CD4-positive, alpha-beta T cell treated with Interleukin-21 for 1 hour (primary cell): Measurements from ENCODE around the gene MPC2.

Experiments
- DNase-seq: peaks from one replicate; pipeline ENCODE4 v3.0.0-alpha.2; 2020

MPC2 gene

DNA sequence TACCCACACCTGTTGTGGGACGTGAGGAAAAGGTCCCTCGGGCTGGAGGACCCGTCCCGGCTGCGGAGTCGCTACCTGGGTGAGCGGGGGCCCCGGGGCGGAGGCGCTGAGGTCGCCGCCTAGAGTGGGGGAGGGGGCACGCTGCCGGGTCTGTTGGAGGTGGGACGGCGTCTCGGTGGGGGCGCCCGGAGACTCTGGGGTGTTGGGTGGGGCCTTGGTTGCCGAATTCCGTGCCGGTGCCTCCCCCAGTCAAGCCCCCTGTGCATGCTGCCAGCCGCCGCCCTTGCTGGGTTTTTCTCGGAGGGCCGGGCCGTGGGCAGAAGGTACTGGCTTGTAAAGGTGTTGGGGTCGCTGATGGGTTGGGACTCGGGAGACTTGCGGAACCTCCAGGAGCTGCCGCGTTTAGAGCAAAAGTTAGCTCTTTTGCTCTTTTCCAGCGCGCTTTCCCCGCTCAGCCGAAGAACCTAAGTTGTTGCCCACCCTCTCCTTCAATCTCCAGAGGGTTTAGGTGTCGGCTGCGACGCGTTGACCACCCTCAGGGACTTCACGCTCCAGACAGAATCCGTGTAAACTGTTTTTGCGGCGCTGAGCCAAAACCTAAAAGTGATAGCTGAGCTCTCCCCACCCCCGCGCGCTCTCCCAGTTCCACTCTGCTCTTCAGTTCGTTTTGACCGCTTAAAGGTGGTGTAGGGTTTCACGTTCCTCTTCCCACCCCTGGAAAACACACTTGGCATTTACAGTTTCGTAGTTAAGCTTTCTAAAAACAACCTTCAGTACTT, at the start of gene MPC2:
Gene MPC2 (minus strand): TSS at position 143 of the 779 bp plus-strand sequence. CDS start 1,231 bp downstream, outside the sequence.
- DNase-seq, result peak; percentile 70

DNA sequence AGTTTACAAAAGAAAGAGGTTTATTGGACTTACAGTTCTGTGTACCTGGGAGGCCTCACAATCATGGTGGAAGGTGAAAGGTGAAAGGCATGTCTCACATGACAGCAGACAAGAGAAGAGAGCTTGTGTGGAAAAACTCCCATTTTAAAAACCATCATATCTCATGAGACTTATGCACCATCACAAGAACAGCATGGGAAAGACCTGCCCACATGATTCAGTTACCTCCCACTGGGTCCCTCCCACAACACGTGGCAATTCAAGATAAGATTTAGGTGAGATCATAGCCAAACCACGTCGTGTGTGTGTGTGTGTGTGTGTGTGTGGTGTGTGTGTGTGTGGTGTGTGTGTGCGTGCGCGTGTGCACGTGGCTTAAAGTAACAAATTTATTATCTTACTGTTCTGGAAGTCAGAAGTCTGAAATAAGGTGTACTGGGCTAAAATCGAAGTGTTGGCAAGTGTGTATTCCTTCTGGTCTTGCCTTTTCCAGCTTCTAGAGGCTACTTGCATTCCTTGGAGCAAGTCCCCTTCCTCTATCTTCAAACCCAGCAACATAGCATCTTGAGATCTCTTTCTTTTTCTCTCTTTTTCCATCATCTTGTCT, 48.1 kb upstream of the MPC2 start:
- peak; percentile 2 for DNase-seq

DNA sequence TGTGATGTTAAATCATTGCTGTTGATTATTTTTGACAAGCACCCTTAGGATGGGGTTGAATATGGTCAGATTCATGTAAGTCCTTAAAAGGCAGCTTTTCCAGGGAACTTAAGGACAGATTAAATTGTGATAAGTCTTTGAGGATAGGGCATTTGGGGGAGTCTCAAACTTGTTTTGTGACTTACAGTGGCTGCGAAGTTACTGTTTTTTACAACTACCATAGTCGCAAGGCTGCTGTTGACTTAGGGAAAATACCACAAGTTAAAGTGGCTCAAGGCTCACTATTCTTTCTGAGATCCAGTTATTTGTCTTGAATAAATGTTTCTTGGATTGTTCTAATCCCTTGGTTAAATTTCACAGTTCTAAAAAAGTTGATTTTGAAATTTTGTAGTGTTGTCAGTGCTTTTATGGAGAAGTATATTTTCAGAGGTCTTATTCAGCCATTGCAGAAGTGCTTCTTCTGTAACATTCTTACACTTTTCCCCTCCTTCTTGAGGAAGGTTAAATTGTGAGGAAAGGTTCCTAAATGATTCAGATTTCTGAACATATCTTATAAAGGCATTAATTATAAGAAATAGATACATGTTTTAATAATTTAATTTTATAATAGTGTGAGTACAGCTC, 47.0 kb upstream of the MPC2 start:
- no peak for DNase-seq

DNA sequence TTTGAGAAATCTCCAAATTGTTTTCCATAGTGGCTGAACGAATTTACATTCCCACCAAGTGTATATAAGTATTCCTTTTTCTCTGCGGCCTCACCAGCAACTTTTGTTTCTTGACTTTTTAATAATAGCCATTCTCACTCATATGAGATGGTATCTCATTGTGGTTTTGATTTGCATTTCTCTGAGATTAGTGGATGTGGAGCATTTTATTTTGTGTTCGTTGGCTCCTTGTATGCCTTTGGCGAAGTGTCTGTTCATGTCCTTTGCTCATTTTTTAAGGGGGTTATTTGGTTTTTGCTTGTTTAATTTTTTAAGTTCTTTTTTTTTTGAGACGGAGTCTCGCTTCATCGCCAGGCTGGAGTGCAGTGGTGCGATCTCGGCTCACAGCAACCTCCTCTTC, 45.1 kb upstream of the MPC2 start:
- no peak for DNase-seq

DNA sequence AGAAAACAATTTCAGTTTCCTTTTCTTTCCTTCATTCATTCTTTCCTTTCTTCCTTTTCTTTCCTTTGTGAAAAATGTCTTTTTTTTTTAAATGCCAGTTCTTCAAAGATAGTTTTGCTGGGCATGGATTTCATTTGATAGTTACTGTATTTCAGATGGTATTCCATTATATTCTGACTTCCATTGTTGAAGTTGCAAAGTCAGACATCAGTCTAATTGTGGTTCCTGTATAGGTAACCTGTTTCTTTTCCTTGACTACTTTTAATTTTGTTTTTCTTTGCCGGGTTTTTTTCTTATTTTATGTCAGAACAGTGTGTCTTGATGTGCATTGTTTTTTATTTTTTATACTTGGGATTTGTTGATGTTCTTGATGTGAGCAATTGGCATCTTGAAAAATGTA, 40.4 kb upstream of the MPC2 start:
- no peak for DNase-seq

DNA sequence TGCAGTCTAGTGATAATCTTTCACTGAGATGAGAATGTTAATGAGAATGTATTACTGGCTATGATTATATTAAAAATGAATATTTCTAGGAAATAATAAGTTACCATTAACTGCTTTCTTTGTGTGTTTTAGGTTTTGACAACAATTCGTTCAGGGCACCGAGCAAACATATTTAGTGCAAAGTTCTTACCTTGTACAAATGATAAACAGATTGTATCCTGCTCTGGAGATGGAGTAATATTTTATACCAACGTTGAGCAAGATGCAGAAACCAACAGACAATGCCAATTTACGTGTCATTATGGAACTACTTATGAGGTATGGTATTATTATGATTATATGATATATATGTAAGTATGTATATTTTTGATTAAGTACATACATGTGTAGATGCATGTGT, 37.8 kb upstream of the MPC2 start:
- DNase-seq, result no peak

DNA sequence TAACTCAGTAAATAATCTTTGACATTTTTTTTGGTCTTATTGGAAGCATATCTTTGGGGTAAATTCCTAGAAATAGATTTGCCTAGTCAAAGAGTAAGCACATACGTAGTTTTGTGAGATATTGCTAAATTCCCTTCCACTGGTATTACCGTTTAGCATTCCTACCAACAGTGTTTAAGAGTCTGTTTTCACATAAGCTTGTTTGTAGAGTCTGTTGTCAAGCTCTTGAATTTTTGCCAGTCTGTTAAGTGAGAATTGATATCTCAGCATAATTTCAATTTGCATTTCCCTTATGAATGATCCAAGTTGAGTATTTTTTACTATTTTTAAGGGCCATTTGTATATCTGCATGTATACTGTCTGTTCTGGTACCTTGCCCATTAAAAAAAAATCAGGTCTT, 37.0 kb upstream of the MPC2 start:
- DNase-seq, result no peak

DNA sequence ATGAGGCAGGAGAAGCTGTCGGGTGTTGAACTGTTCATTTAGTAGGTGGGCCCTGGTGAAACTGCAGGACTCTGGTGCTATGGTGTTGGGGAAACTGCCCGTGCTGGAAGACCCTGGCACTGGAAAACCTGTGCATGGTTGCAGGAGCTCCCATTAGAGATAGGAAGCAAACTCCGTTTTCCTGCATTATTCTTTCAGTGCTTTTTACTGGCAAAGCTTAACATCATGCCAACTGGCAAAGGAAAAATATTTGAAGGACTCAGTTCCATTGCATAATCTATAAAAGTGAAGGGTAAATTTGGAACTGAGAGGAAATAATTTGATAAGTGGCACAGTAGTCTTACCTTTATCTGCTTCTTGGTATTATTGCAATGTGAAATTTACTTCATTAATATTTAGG, 31.7 kb upstream of the MPC2 start:
- no peak for DNase-seq

DNA sequence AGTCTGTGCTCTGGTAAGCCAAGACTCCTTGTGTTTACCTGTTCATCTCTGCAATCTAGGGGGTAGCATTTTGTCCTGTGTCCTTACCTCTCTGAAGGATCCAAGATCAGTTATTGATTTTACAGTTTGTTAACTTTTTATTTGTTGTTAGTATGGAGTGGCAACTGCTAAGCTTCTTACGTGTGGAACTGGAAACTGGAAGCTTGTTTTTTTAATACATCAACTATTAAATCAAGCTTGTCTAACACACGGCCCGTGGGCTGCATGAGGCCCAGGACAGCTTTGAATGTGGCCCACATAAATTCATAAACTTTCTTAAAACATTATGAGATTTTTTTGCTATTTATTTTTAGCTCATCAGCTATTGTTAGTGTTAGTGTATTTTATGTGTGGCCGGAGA, 29.2 kb upstream of the MPC2 start:
- no peak for DNase-seq

DNA sequence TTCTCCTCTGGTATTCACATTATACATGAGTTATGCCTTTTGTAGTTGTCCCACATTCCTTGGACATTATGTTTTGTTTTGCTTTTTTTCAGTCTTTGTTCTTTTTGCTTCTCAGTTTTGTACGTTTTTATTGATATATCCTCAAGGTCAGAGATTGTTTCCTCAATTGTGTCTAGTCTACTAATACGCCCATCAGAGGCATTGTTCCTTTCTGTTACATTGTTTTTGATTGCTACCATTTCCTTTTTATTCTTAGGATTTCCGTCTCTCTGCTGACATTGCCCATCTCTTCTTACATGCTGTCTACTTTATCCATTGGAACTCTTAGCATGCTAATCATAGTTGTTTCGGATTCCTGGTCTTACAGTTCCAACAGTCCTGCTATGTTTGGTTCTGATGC, 27.8 kb upstream of the MPC2 start:
- DNase-seq, result no peak

DNA sequence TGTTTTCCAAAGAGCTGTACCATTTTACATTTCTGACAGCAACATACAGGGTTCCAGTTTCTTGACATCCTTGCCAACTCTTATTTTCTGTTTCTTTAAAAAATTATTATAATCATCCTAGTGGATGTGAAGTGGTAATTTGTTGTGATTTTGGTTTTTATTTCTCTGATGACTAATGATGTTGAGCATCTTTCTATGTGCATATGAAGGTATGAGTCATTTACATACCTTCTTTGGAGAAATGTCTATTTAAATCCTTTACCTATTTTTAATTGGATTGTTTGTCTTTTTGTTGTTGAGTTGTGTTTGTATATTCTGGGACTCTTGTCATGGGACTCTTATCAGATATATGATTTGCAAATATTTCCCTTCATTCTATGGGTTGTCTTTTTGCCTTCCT, 20.8 kb upstream of the MPC2 start:
- no peak for DNase-seq

DNA sequence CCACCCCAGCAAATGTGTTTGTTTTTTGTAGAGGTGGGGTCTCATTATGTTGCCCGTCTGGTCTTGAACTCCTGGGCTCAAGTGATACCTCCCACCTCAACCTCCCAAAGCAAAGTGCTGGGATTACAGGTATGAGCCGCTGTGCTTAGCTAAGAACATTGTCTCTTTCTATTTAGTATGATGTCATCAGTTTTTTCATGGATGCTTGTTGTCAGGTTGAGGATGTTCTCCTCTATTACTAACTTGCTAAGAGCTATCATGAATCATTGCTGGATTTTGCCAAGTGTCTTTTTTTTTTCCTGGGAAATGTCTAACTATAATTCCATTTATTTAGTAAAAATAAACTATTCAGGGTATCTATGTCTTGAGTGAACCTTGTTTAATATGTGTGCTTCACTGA, 19.0 kb upstream of the MPC2 start:
- no peak for DNase-seq

DNA sequence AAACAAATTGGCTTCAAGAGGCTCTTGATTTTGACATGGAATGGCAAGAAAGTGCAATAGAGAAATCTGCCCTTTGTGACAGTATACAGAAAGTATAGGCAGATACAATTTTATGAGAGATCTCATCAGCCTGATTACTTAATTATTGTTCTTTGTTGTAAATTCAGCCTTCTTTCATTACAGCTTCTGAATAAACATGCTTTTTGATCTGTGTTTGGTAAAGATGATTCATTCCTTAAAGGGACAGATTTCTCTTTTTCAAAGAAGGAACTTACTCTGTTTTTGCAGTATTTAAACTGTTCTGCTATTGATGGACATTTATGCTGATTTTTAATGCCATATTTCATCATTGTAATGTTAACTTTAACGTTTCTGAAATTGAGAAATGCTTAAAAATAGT, 13.7 kb upstream of the MPC2 start:
- no peak for DNase-seq

DNA sequence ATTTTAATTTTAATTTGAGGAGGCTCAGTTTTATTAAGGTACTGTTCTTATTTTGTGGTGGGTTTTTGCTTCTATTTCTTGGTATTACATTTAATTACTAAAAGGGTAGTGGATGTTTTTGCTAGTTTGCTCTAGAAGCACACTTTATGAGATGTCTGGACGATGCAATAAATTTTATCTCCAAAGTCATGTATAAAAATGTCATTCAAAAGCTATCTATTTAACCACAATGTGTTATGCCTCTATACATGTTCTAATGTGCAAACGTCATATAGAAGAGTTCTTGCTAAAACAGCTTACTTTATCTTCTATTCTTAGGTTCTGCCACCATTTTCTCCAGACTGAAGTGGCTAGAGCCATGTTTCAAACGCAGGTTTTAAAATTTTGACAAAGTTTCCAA, 12.9 kb upstream of the MPC2 start:
- DNase-seq, result no peak

DNA sequence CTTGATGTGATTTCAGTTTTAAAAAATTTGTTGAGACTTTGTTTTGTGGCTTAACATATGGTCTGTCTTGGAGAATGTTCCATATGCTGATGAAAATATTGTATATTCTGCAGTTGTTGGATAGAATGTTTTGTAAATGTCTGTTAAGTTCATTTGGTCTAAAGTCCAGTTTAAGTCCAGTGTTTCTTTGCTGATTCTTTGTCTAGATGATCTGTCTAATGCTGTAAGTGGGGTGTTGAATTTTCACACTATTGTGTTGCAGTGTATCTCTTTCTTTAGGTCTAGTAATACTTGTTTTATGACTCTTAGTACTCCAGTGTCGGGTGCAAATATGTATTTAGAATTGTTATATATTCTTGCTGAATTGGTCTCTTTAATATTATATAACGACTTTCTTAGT, 10.9 kb upstream of the MPC2 start:
- DNase-seq, result no peak

DNA sequence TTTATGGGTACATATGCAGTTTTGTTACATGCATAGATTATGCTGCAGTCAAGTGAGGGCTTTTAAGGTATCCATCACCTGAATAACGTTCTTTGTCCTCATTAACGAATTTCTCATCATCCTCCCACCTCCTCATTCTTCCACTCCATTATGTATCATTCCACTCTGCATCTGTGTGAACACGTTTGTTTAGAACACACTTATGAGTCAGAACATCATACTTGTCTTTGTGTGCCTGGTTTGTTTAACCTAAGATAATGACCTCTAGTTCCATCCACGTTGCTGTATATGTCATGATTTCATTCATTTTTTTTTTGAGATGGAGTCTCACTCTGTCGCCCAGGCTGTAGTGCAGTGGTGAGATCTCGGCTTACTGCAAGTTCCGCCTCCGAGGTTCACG, 6.7 kb upstream of the MPC2 start:
- DNase-seq, result no peak

DNA sequence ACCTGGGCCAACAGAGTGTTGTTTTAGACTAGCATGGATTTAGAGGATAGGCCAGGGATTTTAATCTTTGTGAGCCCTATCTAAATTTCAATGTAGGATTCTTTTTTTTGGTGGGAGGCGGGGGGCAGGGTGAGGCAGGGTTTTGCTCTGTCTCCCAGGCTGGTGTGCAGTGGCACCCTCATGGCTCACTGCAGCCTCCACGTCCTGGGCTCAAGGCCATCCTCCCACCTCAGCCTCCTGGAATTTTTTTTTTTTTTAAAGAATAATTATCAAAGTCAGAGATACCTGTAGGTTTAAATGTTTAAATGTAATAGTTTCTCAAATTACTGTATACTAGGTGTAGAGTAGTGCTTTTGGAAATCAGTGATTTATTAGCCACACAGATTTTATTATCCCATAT, 3.4 kb upstream of the MPC2 start:
- DNase-seq, result no peak

DNA sequence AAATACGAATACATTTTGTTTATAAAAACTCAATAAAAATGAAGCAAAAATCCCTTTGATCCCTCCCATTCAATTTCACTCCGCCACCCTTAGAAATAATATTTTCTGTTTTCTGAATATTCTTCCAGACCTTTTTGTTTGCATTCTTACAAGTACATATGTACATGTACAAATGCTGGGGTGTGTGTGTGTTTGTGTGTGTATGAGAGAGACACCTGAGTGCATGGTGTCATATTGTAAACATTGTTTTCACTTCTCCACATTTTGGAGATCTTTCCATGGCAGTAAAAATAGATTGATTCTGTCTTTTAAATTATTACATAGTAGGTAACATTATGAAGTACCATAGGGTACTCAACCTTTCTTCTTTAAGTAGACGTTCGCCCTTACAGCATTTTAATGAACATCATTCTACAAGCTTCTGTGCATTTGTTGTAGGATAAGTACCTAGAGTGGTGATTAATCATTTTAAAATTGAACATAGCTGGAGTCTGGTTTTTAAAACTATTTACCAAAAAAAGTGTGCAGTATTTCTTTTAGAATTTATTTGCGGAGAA, 1.3 kb upstream of the MPC2 start:
- no peak for DNase-seq

DNA sequence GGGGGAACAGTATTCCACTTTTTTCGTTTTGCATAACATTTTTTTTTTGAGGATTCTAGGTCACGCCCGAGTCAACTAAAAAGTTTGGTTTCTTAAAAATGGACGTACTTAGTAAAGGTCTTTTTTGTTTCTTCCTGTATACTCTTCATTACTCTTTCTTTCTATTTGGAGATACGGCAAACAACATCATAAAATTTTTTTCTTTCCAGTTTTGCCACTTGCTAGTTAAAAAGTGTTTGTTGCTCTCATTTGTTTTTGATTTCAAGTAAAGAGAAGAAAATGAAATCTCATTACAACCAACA, 788 bp upstream of the MPC2 start:
- DNase-seq, result no peak

DNA sequence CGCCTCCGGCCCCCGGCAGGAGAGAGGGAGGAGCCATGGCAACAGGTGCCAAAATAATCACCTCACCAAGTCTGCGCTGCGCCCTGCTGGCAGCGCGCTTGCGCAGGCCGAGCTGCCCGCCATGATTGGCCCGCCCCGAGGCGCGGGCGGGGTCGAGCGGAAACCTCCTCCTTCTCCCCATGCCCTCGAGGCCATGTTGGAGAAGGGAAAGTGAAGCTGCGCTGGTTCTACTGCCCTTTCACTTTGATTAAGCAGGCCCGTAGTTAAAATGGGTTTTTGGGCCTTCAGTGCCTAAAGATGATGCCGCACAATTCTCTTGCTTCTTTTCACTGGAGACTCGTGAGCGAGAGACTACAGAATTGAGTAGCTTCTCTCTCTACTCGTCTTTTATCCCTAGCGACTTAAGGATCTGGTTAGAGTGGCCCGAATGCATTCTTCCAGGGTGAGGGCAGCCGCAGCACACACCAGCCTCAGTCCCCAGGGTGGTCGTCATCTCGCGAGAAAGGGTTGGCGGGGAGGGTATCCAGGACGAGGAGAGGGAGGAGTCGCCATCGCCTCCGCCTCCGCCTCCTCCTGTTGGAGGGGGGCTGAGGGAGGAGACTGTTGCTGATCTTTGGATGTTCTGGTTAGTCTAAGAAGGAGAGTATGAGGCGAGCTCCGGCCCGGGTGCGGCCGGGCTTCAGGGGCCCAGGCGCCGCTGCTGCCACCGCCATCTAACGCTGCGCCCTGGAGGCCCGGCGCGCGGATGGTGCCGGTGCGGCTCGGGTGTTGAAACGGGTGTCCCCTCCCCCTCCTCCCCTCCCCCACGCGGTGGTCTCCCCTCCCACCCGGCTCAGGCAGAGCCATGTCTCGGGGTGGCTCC, 573 bp downstream of the MPC2 start, which contains the start of gene DCAF6:
Gene DCAF6 (plus strand): TSS at position 616 of the 862 bp plus-strand sequence. CDS start 229 bp downstream, at position 845.
- DNase-seq, result peak; percentile 99

DNA sequence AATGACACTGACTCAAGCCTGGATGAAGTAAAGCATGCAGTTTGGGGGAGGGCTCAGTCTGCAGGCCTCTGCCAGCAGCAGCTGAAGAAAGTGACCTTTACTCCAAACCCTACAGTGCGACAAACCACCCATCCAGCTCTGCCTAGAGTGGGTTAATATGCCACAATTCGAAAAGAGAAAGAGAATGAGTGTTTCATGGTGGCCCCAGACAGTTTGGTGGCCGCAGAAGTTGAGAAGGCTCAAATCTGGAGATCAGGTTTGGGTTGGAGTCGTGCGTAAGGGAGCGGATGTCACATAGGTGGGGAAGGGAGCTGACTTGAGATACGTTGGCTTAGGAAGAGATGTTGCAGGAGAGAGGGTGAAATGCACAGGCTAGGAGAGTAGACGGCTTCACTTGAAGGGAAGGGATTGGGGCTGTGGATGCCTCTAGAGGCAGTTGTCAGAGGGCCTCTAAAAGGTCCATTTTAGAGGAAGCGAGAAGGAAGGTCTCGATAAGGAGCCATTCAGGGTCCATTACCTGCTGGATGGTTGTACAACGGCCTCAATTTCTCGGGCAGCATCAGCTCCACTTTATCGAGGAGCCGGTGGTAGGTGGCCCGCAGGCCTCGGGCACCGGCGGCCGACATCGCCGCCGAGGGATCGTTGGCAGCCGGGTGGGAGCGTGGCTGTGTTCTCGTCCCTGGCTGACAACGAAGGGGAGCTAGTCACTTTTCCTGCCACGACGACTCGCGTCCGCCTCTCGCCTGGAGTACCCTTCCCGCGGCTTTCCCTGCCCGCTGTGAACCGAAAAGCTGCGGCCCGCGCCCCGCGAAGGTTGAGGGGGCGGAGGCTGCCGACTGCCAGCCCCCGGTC, 1.4 kb downstream of the MPC2 start:
- peak; percentile 46 for DNase-seq
